HepG2 (cell line): Measurements from ENCODE around the gene ARG2. TPM values are rescaled to one million over a fixed set of nuclear protein-coding genes. Genes with fewer than 3 reads are reported as not detected.

Experiments
- ATF7 ChIP-seq, 2 experiments: fragments of 450-650 bp in 1 of 2; sonication (generic) in 1 of 2; formaldehyde crosslinking in 1 of 2; IDR thresholded peaks; 2 replicates each; pipeline versions ENCODE4 v1.4.0 to v1.6.1; 2016 to 2020; ENCODE audit warnings: antibody characterized with exemption in 1 of 2, mild to moderate bottlenecking in 1 of 2, missing genetic modification reagents in 1 of 2
- HCFC1 ChIP-seq: fragments of 150-350 bp; IDR thresholded peaks from 2 replicates; pipeline ENCODE4 v1.6.1; 2014; ENCODE audit warnings: low read depth, low read length
- KLF13 ChIP-seq: sonication (generic); formaldehyde crosslinking; IDR thresholded peaks from 2 replicates; pipeline ENCODE4 v1.4.0; 2020; ENCODE audit warnings: mild to moderate bottlenecking, missing genetic modification reagents
- MAFG ChIP-seq: sonication (generic); formaldehyde crosslinking; IDR thresholded peaks from 2 replicates; pipeline ENCODE4 v1.5.1; 2020; ENCODE audit warnings: mild to moderate bottlenecking, missing genetic modification reagents
- MXD4 ChIP-seq: IDR thresholded peaks from 2 replicates; pipeline ENCODE4 v1.6.1; 2016; ENCODE audit warnings: mild to moderate bottlenecking, missing biosample characterization, missing genetic modification reagents
- NPAS2 ChIP-seq: sonication (generic); formaldehyde crosslinking; IDR thresholded peaks from 2 replicates; pipeline ENCODE4 v1.8.0; 2022; ENCODE audit warnings: mild to moderate bottlenecking, missing genetic modification reagents, borderline replicate concordance
- PPARG ChIP-seq: conservative IDR thresholded peaks from 2 replicates; pipeline ENCODE4 v1.6.1; 2016; ENCODE audit warnings: missing biosample characterization, missing genetic modification reagents
- RBFOX2 ChIP-seq: fragments of 200-400 bp; formaldehyde crosslinking; IDR thresholded peaks from 2 replicates; pipeline ENCODE4 v1.6.1; 2017; ENCODE audit warnings: low read depth, mild to moderate bottlenecking, low read length
- SMAD1 ChIP-seq: sonication (generic); formaldehyde crosslinking; IDR thresholded peaks from 2 replicates; pipeline ENCODE4 v1.4.0; 2020; ENCODE audit warnings: missing genetic modification reagents, low read depth, mild to moderate bottlenecking, borderline replicate concordance
- SMAD9 ChIP-seq: sonication (generic); formaldehyde crosslinking; IDR thresholded peaks from 2 replicates; pipeline ENCODE4 v1.5.1; 2020; ENCODE audit warnings: mild to moderate bottlenecking, missing genetic modification reagents
- SP140L ChIP-seq: sonication (generic); formaldehyde crosslinking; IDR thresholded peaks from 2 replicates; pipeline ENCODE4 v1.4.0; 2020; ENCODE audit warnings: missing genetic modification reagents, borderline replicate concordance
- STAT5B ChIP-seq: sonication (generic); formaldehyde crosslinking; IDR thresholded peaks from 2 replicates; pipeline ENCODE4 v1.4.0; 2020; ENCODE audit warnings: missing genetic modification reagents
- TBL1XR1 ChIP-seq: fragments of 150-350 bp; IDR thresholded peaks from 2 replicates; pipeline ENCODE4 v1.6.1; 2014; ENCODE audit warnings: borderline replicate concordance, low read length; ENCODE audit not compliant: partially characterized antibody
- ZNF143 ChIP-seq: sonication (generic); formaldehyde crosslinking; IDR thresholded peaks from 2 replicates; pipeline ENCODE4 v1.4.0; 2020; ENCODE audit warnings: missing genetic modification reagents
- ZNF30 ChIP-seq: sonication (generic); formaldehyde crosslinking; IDR thresholded peaks from 2 replicates; pipeline ENCODE4 v1.5.0; 2020; ENCODE audit warnings: mild to moderate bottlenecking, missing genetic modification reagents
- ZNF549 ChIP-seq: sonication (generic); formaldehyde crosslinking; IDR thresholded peaks from 2 replicates; pipeline ENCODE4 v1.5.0; 2020; ENCODE audit warnings: missing genetic modification reagents
- ZNF550 ChIP-seq: sonication (generic); formaldehyde crosslinking; IDR thresholded peaks from 2 replicates; pipeline ENCODE4 v1.4.0; 2020; ENCODE audit warnings: mild to moderate bottlenecking, missing genetic modification reagents, borderline replicate concordance
- ZNF558 ChIP-seq: sonication (generic); formaldehyde crosslinking; IDR thresholded peaks from 2 replicates; pipeline ENCODE4 v1.9.0; 2022; ENCODE audit warnings: mild to moderate bottlenecking, missing genetic modification reagents, borderline replicate concordance
- ZNF672 ChIP-seq: sonication (generic); formaldehyde crosslinking; IDR thresholded peaks from 2 replicates; pipeline ENCODE4 v1.8.1; 2022; ENCODE audit warnings: missing genetic modification reagents
- ZNF850 ChIP-seq: sonication (generic); formaldehyde crosslinking; conservative IDR thresholded peaks from 2 replicates; pipeline ENCODE4 v1.9.0; 2021; ENCODE audit warnings: mild to moderate bottlenecking, missing genetic modification reagents
- ZNF883 ChIP-seq: sonication (generic); formaldehyde crosslinking; IDR thresholded peaks from 2 replicates; pipeline ENCODE4 v1.5.1; 2020; ENCODE audit warnings: mild to moderate bottlenecking, missing genetic modification reagents; ENCODE audit errors: not compliant biosample characterization
- polyA plus RNA-seq, 8 experiments: library from polyadenylated mRNA; depleted of rRNA in 3 of 8; stranded (reverse) in 7 of 8; unstranded in 1 of 8; fragments of >200 nt; fragmentation: Illumina TruSeq in 4 of 8; extraction: Trizol in 4 of 8; gene quantifications; 2 replicates each; pipeline versions ENCODE4 v1.2.1 to v1.2.3, GENCODE V29; 2011 to 2016; ENCODE audit warnings: low read depth in 4 of 8, missing spikeins in 1 of 8, mixed read lengths in 1 of 8; ENCODE audit not compliant: insufficient read depth in 1 of 8
- total RNA-seq, 5 experiments: library from RNA; depleted of rRNA; stranded (reverse); fragments of >200 nt; fragmentation: Illumina TruSeq; extraction: Trizol; gene quantifications; 2 replicates each; pipeline ENCODE4 v1.2.3, GENCODE V29; 2016; ENCODE audit warnings: low read depth in 1 of 5
- TF ChIP-seq, protein P1 (sequence below): sonication (generic); formaldehyde crosslinking; IDR thresholded peaks from 2 replicates; pipeline ENCODE4 v1.8.1; 2023; ENCODE audit warnings: mild to moderate bottlenecking, missing genetic modification reagents
- TF ChIP-seq, protein P2 (sequence below): sonication (generic); formaldehyde crosslinking; conservative IDR thresholded peaks from 2 replicates; pipeline ENCODE4 v1.8.0; 2022; ENCODE audit warnings: missing genetic modification reagents
- TF ChIP-seq, protein P3 (sequence below): sonication (generic); formaldehyde crosslinking; conservative IDR thresholded peaks from 2 replicates; pipeline ENCODE4 v1.8.0; 2022; ENCODE audit warnings: mild to moderate bottlenecking, moderate library complexity, missing genetic modification reagents
- TF ChIP-seq, protein P4 (sequence below): sonication (generic); formaldehyde crosslinking; IDR thresholded peaks from 2 replicates; pipeline ENCODE4 v1.4.0; 2020; ENCODE audit warnings: missing genetic modification reagents

ARG2 gene
- total and polyA plus RNA-seq, 2 of the 13 experiments (the other 11 are each of a cell fraction or from before 2014, with no cell fraction given) = 37.5 to 73.6 TPM

DNA sequence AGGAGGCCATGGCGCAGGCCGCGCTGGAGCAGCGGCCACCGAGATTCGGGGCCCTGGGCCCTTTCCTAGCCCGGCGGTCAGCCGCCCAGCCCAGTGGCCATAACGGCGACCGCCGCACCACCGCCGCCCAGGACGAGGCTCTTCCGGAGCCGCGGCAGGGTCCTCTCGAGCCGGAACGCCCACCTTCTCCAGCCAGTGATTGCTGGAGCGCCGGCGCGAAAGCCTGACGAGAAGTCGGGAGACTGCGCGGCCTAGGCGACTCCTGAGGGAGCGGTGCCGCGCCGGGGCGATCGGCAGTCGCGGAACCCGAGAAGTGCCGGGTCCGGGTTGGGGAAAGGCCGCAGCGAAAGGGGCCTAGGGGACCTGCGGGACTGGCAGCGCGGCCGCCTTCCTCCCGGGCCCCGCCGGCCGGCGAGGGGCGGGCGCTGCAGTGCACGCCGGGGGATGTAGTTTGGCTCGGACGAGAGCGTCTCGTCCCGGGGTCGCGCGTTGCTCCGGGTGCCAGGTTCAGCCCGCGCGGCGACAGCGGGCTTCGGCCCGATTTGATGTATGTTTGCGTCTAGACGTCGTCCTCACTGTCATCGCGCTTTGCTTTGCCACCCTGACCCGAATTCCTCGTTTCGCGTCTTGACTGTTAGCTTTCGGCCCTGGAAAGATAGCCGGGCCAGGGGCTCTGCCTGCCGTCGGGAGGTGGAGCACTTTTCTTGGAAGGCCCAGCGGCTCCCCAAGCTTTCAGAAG, 54.9 kb downstream of the ARG2 start, which contains the start of gene VTI1B (continued):
- TF ChIP-seq ZNF143 (CRISPR knock-in tag) (peak; percentile 98), MAFG (CRISPR knock-in tag) (no peak), HCFC1 (peak; percentile 86), ZNF549 (CRISPR knock-in tag) (no peak), SMAD9 (no peak), NPAS2 (CRISPR knock-in tag) (no peak), ZNF30 (CRISPR knock-in tag) (0 out of 2 replicates have a peak, but pooled peaks have one; percentile 47), SMAD1 (CRISPR knock-in tag) (no peak), ZNF850 (CRISPR knock-in tag) (peak; percentile 60; the same call in 1 of the 2 replicates), ZNF550 (0 out of 2 replicates have a peak, but pooled peaks have one; percentile 45), SP140L (CRISPR knock-in tag) (no peak), RBFOX2 (peak; percentile 95), ZNF883 (CRISPR knock-in tag) (peak; percentile 18), ATF7 (IDR thresholded peaks at IDR 0.05) (no peak), ATF7 (CRISPR knock-in tag; IDR thresholded peaks at IDR 0.05) (no peak), STAT5B (no peak), ZNF558 (CRISPR knock-in tag) (no peak), KLF13 (0 out of 2 replicates have a peak, but pooled peaks have one; percentile 31), ZNF672 (CRISPR knock-in tag) (no peak), MXD4 (CRISPR knock-in tag) (peak; percentile 38), PPARG (CRISPR knock-in tag) (no peak; the same call in 1 of the 2 replicates), TBL1XR1 (no peak)
- TF ChIP-seq, protein P1, sequence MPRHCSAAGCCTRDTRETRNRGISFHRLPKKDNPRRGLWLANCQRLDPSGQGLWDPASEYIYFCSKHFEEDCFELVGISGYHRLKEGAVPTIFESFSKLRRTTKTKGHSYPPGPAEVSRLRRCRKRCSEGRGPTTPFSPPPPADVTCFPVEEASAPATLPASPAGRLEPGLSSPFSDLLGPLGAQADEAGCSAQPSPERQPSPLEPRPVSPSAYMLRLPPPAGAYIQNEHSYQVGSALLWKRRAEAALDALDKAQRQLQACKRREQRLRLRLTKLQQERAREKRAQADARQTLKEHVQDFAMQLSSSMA (CRISPR knock-in tag) = peak; percentile 87; the same call in 1 of the 2 replicates
- TF ChIP-seq, protein P2, sequence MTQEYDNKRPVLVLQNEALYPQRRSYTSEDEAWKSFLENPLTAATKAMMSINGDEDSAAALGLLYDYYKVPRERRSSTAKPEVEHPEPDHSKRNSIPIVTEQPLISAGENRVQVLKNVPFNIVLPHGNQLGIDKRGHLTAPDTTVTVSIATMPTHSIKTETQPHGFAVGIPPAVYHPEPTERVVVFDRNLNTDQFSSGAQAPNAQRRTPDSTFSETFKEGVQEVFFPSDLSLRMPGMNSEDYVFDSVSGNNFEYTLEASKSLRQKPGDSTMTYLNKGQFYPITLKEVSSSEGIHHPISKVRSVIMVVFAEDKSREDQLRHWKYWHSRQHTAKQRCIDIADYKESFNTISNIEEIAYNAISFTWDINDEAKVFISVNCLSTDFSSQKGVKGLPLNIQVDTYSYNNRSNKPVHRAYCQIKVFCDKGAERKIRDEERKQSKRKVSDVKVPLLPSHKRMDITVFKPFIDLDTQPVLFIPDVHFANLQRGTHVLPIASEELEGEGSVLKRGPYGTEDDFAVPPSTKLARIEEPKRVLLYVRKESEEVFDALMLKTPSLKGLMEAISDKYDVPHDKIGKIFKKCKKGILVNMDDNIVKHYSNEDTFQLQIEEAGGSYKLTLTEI (CRISPR knock-in tag) = no peak
- TF ChIP-seq, protein P3, sequence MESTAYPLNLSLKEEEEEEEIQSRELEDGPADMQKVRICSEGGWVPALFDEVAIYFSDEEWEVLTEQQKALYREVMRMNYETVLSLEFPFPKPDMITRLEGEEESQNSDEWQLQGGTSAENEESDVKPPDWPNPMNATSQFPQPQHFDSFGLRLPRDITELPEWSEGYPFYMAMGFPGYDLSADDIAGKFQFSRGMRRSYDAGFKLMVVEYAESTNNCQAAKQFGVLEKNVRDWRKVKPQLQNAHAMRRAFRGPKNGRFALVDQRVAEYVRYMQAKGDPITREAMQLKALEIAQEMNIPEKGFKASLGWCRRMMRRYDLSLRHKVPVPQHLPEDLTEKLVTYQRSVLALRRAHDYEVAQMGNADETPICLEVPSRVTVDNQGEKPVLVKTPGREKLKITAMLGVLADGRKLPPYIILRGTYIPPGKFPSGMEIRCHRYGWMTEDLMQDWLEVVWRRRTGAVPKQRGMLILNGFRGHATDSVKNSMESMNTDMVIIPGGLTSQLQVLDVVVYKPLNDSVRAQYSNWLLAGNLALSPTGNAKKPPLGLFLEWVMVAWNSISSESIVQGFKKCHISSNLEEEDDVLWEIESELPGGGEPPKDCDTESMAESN = 0 out of 2 replicates have a peak, but pooled peaks have one; percentile 21
- TF ChIP-seq, protein P4, sequence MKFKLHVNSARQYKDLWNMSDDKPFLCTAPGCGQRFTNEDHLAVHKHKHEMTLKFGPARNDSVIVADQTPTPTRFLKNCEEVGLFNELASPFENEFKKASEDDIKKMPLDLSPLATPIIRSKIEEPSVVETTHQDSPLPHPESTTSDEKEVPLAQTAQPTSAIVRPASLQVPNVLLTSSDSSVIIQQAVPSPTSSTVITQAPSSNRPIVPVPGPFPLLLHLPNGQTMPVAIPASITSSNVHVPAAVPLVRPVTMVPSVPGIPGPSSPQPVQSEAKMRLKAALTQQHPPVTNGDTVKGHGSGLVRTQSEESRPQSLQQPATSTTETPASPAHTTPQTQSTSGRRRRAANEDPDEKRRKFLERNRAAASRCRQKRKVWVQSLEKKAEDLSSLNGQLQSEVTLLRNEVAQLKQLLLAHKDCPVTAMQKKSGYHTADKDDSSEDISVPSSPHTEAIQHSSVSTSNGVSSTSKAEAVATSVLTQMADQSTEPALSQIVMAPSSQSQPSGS (CRISPR knock-in tag) = peak; percentile 23; the same call in 1 of the 2 replicates
